ENCODE results near the gene TMEM248. TPM values are rescaled to one million over a fixed set of nuclear protein-coding genes. Genes with fewer than 3 reads are reported as not detected.
A peak's percentile ranks its signal among the peaks of the same experiment; 100 is the strongest.
"Not testable (repeated sequence)": the region's sequence is repeated elsewhere in the genome, so short reads cannot be mapped to it uniquely, and the experiment has no call there.

Gene TMEM248
- polyA plus RNA-seq, 10 donors, result 49.9 to 64.3 (median 56.9) TPM

DNA sequence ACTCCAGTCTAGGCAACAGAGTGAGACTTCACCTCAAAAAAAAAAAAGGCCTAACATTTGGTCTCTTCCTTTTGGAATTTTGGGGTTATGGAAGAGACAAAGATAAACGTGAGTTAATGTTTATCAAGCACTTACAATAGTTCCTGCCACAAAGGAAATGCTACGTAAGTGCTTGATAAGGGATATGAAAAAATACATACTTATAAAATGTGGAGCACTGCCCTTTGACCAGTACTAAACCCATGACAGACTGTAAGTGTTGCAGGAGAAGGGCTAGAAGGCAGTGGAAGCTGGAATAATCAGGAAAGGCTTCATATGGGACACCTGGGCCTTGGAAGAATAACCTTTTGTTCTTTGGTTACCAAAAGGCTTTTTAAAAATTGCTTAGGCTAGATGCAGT, 25.5 kb downstream of the TMEM248 start:
- no peak for DNase-seq

DNA sequence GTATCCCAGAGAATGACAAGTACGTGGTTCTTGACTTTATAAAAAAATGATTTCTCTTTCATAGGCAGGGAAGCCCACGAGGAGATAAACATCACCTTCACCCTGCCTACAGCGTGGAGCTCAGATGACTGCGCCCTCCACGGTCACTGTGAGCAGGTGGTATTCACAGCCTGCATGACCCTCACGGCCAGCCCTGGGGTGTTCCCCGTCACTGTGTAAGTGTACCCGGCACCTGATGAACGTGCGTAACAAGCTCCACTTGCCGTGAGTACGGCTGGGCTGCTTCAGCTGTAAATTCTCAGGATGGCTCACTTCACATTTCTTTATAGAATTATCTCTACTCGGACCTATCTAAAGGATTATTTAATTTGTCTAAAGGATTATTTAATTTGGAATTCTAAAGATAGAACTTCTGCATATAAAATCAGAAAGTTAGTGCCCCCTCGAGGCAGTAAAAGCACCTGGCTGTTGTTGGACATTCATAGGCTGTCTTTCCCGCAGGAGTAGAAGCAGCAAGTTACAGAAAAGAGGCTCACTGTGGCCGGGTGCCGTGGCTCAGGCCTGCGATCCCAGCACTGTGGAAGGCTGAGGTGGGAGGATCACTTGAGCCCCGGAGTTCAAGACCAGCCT, 27.6 kb downstream of the TMEM248 start:
- DNase-seq, result no peak

DNA sequence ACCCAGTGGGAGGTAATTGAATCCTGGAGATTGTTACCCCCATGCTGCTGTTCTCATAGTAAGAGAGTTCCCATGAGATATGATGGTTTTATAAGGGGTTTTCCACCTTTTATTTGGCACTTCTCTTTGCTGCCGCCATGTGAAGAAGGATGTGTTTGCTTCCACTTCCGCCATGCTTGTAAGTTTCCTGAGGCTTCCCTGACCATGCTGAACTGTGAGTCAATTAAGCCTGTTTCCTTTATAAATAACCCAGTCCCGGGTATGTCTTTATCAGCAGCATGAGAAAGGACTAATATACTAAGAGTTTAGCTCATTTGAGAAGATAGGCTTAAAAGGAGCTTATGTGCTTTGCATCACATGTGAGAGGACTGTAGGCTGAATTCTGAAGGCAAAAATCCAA, 29.3 kb downstream of the TMEM248 start:
- no peak for DNase-seq

DNA sequence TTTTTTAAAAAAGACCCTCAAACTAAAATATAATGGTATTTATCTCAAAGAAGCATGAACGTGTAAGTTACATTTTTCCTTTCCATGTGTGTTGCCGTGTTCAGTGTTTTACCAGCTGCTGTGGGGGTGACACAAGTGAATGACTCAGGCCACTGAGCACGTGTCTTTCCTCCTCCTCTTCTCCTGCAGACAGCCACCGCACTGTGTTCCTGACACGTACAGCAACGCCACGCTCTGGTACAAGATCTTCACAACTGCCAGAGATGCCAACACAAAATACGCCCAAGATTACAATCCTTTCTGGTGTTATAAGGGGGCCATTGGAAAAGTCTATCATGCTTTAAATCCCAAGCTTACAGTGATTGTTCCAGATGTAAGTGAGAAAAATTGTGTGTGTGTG, 29.7 kb downstream of the TMEM248 start:
- no peak for DNase-seq

DNA sequence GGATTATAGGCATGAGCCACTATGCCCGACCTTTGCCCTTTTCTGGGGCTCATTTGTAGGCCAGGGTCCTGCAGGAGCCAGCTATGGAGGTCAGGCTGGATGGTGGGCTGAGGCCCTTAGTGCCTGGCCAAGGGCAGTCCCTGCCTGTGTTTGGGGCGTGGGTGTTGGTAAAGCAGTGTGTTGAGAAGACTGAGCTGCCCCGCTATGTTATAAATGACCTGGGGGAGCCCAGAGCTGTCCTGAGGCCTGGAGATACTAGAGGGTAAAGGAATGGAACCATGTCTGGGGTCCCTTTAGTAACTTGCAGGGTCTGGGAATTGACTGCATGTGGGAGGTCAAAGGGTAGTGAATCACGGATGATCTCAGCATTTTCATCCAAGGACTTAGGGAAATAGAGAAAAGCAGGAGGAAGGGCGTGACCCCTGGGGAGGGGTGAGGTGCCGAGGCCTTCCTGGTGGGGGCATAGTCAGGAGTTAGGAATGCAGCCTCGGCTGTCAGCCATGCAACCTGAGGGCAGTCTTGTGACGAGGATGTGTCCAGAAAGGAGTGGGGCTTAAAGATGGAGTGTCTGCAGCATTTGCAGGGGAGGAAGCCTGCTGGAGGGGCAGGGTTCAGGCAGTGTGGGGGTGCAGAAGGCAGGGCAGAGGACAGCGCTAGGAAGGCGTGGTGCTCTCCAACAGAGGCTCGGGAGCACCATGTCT, 31.5 kb downstream of the TMEM248 start:
- no peak for DNase-seq

DNA sequence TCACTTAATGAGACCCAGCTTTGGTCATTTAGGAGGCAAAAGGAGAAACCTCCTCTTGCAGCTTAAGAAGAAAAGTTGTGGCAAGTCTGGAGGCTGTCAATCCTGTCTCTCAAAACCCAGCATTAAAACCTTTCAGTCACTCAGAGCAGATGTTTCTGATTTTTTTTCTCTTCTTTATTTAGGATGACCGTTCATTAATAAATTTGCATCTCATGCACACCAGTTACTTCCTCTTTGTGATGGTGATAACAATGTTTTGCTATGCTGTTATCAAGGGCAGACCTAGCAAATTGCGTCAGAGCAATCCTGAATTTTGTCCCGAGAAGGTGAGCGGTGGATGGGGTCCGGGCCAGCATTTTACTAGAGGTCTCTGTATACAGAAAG, 32.0 kb downstream of the TMEM248 start:
- DNase-seq, result no peak

DNA sequence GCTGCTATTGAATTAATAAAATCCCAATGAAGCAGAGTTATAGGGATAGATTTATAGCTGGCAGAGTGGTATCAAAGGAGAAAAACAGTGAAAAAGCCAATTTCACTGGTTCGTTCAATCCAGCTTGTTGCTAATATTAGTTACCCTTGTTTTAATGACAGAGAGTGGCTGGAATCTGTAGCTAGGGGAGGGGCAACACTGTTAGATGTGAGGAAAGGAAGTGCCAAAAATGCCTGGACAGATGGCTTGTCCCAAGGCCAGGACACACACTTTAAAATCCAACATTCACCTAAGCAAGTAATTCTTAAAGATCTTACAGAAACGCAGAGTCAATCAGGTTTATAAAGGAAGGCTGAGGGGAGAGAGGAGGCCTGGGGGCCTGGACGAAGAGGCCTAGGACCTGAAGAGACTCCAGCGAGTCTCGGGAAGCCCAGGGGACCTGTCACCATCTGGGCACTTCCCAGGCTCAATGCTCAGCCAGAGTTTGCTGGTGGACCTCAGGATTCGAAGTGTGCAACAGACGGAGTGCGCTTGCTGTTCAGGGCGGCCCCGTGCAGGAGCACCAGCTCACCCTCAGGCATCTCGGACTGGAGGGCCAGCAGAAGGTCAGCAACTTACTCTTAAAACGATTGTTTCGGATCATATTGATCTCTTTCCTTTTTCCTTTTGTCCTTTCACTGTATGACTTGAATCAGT, 36.7 kb downstream of the TMEM248 start:
- DNase-seq, result no peak

DNA sequence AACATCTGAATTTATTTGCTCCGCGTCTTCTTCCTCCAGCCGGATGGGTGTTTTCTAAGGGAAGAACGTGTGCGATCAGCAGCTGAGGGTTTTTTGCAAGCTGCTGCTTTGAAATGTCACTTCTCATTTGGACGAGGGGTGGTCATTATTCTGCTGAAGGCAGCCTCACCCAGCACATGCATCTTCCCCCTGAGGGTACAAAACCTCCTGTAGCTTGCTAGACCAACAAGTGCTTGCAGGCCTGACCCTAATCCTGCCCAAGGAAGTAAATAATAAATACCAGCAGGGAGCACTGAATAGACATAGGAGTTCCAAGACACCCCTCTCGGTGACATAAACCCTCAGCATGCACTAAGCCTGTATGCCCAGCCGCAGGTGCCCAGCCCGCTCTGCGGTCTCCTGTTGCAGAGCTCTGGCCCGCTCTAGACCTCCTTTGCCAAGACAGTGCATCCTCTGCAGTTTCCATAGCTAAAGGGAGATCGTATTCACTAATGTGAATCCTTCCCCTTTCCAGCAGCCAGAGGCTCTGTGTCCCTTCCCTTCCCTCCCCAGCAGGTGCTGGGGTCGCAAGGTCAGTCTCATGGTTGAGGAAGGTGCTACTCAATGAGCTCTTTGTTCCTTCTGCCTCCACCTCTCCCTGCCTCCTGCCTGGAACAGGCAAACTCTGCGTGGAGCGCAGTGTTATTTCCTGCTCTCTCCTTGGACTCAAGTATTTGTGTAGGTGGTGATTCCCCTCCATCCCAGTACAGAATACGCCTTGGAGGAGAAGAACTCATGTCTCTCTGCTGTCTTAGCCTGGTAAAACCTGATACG, 37.7 kb downstream of the TMEM248 start:
- no peak for DNase-seq

DNA sequence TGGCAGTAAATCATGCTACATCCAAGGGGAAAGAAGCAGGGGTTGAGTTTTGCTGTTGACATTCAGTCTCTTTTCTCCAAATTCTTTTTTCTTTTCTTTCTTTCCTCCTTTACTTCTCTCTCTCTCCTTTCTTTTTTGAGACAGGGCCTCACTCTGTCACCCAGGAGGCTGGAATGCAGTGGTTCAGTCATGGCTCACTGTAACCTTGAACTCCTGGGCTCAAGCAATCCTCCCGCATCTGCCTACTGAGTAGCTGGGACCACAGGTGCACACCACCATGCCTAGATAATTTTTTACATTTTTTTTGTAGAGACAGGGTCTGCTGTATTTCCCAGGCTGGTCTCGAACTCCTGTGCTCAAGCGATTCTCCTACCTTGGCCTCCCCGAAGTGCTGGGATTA, 39.2 kb downstream of the TMEM248 start:
- no peak for DNase-seq

DNA sequence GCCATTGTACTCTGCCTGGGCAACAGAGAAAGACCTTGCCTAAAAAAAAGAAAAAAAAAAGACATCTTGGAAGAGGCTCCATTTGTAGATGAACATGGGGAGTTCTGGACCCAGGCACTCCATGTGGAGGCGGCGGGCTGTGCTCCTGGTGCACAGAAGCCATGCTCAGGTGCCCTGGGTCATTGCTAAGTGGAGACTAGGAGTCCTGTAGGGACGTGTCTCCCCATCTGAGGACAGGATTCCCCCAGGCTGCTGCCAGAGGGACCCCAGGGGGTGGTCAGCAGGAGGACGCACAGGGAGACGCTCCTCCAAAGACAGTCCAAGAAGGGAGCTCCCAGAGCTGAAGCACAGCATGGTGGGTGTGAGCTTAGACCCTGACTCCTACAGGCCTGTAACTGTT, 40.1 kb downstream of the TMEM248 start:
- no peak for DNase-seq

DNA sequence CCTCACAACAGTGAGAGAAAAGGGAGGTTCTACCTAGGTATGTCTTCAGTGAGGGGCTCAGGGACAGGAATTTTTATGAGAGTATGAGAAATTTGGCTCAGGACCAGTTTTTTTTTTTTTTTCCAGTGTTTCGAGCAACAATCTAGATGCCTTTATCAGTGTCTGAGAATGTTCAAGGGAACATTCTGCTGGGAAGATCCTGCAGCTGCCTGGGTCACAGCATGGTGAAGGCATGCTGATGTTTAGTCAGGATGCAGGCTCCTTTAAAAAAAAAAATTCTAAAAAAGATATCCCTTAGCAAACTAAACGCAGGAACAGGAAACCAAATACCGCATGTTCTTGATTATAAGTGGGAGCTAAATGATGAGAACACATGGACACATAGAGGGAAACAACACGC, 43.4 kb downstream of the TMEM248 start:
- no peak for DNase-seq

DNA sequence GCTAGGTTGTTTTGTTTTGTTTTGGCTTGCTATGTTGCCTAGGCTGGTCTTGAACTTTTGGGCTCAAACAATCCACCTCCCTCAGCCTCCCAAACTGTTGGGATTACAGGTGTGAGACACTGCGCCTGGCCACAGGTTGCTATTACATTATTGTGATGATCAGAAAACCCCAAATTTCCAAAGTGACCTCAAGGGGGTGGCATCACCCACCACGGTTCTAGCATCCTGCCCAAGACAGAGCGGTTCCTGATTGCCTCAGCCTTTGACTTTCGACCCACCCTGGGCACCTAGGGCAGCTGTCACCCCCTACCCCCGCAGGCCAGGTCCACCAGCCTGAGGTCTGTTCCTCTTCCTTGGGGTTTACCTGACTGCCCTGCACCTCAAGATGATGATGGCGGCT, 46.0 kb downstream of the TMEM248 start:
- DNase-seq, result no peak

DNA sequence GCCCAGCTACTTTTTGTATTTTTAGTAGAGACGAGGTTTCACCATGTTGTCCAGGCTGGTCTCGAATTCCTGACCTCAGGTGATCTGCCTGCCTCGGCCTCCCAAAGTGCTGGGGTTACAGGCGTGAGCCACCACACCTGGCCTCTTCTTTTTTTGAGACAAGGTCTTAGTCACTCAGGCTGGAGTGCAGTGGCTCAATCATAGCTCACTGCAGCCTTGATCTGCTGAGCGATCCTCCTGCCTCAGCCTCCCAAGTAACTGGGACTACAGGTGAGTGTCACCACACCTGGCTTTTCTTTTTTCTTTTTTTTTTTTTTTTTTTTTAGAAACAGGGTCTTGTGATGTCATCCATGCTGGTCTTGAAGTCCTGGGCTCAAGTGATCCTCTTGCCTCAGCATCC, 48.0 kb downstream of the TMEM248 start:
- DNase-seq, result not testable (repeated sequence)

DNA sequence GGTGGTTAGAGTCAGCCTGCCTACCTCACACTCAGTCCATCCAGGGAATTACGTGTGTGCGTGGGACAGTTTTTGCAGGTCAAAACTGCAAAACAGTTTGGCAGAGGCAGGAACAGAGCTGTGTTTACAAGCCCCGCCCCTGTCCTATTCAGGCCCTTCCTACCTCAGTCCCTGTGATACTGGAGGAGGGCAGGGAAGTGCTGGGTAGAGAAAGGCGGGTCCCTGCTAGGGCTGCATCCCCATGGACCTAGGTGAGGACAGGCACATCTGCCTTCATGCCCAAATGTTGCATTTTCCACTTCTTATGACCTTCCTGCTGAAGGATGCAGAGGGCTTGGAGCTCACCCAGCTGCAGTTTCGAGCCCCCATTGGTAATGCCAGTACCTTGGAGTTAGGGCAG, 49.3 kb downstream of the TMEM248 start:
- DNase-seq, result no peak

DNA sequence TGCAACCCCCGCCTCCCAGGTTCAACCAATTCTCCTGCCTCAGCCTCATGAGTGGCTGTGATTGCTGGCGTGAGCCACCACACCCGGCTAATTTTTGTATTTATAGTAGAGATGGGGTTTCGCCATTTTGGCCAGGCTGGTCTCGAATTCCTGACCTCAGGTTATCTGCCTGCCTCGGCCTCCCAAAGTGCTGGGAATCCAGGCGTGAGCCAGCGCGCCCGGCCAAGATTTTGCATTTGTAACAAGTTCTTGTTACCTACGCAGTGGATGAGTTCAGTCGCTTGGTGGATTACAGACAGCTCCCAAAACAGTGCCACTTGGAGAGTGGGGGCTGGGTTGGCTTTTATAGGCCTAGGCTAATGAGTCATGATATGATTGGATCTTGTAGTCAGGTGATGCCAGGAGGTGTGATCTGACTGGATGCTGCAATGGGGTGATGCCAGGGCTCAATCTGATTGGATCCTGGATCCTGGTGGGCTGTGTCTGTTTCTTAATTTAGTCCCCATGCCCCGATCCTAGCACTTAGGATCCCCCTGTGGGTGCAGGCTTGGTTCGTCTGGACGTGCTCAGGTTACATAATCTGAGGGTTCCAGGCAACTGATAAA, 54.1 kb downstream of the TMEM248 start:
- no peak for DNase-seq

DNA sequence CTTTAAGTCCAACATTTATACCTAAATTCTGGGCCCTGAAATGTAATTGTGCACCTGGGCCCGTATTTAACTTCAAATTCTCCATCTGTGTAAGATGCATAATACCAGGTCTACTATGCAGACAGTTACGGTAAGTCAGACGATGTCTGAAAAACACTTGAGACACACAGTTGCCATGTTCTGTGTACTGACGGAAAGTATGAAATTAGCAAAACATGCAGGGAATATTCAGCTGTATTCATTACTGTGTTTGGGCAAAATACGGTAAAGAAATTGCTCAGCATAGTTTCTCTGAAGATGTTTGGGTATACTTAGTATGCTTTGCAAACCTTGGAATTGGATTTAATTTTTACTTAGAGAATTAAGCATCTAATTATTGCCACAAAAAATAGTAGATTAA, 57.3 kb downstream of the TMEM248 start:
- DNase-seq, result not testable (repeated sequence)

DNA sequence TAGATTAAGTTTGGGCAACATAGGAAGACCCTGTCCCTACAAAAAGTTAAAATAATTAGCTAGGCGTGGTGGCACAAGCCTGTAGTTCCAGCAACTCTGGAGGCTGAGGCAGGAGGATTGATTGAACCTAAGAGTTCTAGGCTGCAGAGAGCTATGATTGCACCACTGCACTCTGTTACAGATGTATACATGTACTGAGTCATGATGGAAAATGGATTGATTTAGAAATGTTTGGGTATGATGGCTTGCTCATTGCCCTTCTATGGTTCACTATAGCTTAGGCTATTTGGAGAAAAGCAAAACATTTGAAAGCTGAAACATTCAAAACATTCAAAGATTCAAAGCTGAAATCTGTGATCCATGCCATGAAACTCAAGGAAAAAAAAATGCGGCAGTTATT, 58.0 kb downstream of the TMEM248 start:
- not testable (repeated sequence) for DNase-seq

DNA sequence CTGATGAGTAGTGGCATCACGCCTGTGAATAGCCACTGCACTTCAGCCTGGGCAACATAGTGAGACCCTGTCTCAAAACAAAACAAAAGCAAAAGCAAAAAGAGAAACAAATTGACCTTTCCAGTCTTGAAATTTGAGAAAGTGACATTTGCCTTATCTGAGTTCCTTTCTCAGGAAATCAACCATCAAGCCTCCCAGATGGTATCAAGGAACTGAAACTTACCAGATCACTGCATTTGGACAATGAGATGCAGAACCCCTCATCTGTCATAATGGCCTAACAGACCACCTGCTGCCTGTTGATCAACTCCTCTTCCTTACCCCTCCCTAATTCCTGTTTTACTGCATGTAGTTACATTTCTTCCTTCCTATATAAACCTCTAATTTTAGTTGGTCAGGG, 59.3 kb downstream of the TMEM248 start:
- not testable (repeated sequence) for DNase-seq

DNA sequence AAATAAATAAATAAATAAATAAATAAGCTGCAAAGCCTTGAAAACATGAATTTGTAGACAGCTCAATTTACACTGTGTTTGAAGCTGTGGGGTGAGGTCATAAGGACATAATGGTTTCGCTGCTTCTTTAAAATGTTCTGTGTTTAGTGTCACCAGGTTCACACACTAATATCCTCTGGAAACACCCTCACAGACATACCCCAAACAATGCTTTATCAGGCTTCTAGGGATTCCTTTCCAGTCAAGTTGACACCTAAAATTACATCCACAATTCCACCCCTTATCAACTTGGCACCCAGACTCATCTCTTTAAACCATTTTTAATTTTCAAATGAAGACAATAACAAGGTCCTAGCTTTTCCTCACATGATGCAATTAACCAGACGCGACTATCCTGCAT, 68.5 kb downstream of the TMEM248 start:
- DNase-seq, result not testable (repeated sequence)

DNA sequence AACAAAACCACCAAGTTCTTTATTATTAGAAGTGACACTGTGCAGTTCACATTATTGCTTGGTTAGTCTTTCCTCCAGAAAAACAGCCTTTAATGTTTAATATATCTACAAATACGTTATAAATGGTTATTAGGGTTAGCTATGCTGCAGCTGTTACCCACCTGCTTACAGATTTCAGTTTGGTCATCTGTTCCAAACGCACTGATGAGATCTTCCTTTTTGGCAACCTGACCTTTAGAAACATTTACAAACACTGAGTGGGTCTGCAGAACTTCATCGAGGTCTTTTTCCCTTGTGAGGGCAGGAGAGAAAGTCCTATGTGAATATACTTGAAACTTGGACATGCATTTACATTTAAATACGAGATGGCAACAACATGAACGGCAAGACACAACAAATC, 73.0 kb downstream of the TMEM248 start:
- DNase-seq, result peak; percentile 11 to 13 (median 11)

DNA sequence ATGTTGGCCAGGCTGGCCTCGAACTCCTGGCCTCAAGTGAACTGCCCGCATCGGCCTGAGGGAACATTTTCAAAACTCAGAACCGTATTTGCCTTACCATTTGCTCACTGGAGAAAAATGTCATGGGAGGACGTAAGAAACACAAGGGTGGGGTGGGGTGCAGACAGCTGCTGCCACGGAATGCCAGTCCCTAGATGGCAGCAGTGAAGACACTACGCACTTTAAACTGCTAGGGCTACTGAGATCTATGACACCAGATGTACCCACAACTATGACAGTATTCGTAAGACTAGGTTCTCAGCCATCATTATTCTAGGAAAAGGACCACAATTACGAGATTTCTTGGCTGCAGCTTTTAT, 73.6 kb downstream of the TMEM248 start:
- DNase-seq, result peak; percentile 42 to 71 (median 62)
